HUDEP-2 (cell line): ENCODE data around the gene WRNIP1.

Source experiments
- DNase-seq, 76 experiments: peaks; one replicate each; lab custom pipeline; 2025; ENCODE audit not compliant: unreplicated experiment in 76 of 76; lab: John Stamatoyannopoulos, UW

The WRNIP1 gene

DNA sequence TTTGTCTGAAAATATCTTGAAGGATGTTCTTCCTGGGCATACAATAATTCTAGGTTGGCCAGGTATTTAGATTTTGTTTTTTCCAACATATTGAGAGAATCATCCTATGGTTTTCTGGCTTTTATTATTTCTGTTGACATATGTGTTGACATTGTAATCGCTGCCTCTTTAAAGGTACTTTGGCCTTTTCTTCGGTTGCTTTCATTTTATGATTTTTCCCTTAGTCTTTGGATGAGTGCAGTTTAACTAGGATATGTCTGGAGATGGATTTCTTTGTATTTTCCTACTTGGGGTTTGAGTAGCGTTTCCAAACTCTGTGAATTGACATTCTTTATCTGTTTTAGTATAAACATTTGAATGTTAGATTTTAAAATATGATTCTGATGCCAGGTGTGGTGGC, 65.0 kb downstream of the WRNIP1 start:
- DNase-seq, result no peak

DNA sequence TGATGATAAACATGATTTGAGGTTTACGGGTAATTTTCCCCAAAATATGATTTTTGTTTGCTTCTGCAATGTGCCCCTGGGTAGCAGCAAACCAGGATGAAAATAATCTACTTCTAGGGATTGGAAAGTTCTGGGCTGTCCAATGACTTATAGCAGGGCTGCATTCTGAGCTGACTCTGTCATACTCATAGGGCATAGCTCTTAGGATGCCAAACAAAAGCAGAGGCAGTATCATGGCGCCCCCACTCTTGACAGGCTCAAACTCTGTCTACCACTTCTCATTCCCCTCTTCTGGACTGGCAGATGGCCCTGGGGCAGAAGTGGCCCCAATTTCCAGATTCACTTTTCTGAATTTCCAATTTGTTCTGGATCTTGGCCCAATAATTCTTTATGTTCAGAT, 66.2 kb downstream of the WRNIP1 start:
- DNase-seq, result no peak

- DNase-seq, result no peak
These were observed 69.1 kb downstream of the WRNIP1 start for GRCh38 chr6:2834262-2834661.
